ENCODE data around the gene MPL. TPM values are rescaled to one million over a fixed set of nuclear protein-coding genes. Genes with fewer than 3 reads are reported as not detected.
A peak's percentile ranks its signal among the peaks of the same experiment; 100 is the strongest.

MPL gene
- total RNA-seq, 1 donor = not detected

DNA sequence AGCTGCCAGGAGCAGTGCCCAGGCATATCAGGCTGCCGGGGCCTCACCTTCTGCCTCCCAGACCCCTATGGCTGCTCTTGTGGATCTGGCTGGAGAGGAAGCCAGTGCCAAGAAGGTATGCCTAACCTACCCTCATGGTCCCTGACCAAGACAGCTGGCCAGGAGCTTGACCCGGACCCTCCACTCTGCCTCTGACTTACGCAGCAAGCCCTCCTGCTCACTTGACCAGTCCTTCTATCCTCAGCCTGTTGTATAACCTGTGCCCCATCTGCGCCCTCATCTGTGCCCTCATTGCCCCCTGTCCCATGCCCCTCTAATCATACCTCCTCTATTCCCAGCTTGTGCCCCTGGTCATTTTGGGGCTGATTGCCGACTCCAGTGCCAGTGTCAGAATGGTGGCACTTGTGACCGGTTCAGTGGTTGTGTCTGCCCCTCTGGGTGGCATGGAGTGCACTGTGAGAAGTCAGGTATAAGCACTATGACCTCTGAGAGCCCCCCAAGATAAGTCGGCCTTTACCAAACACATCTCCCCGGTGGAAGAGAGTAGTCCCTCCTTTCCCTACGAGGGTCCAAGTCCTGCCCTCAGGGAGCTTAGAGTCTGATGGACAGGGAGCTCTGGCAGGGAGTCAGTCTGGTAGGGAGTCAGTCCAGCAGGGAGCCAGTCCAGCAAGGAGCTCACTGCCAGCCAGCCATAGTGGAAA lies 30.0 kb upstream of the MPL start:
- no peaks in the 10 kb centered on the region for H3K36me3 ChIP-seq (ENCODE audit: insufficient read depth, low read length)
- H3K9me3 ChIP-seq (ENCODE audit: low read depth, low read length) = no peaks in the 10 kb centered on the region
- no peak overlapping the region for H3K27ac ChIP-seq (ENCODE audit: low read depth, low read length)
- no peak overlapping the region for H2AFZ ChIP-seq (ENCODE audit: low read length)
- DNase-seq (ENCODE audit: insufficient read length, low spot score, missing footprints) = peak; percentile 50
- no peaks in the 10 kb centered on the region for H3K79me2 ChIP-seq (ENCODE audit: insufficient read depth, low read length)
- H3K4me2 ChIP-seq (ENCODE audit: insufficient read depth, low read length) = no peak overlapping the region
- no peaks in the 10 kb centered on the region for H3K27me3 ChIP-seq (ENCODE audit: insufficient read depth, low read length)
- no peak for TF ChIP-seq CTCF (IDR thresholded peaks at IDR 0.05; ENCODE audit: extremely low read depth, low read depth, low read length)
- H4K20me1 ChIP-seq (ENCODE audit: insufficient read depth, low read length) = no peaks in the 10 kb centered on the region
- peaks cover 8% of the 10 kb centered on the region for H3K4me1 ChIP-seq (ENCODE audit: insufficient read depth, low read length)
- H3K4me3 ChIP-seq (ENCODE audit: insufficient read depth, low read length) = no peak overlapping the region

DNA sequence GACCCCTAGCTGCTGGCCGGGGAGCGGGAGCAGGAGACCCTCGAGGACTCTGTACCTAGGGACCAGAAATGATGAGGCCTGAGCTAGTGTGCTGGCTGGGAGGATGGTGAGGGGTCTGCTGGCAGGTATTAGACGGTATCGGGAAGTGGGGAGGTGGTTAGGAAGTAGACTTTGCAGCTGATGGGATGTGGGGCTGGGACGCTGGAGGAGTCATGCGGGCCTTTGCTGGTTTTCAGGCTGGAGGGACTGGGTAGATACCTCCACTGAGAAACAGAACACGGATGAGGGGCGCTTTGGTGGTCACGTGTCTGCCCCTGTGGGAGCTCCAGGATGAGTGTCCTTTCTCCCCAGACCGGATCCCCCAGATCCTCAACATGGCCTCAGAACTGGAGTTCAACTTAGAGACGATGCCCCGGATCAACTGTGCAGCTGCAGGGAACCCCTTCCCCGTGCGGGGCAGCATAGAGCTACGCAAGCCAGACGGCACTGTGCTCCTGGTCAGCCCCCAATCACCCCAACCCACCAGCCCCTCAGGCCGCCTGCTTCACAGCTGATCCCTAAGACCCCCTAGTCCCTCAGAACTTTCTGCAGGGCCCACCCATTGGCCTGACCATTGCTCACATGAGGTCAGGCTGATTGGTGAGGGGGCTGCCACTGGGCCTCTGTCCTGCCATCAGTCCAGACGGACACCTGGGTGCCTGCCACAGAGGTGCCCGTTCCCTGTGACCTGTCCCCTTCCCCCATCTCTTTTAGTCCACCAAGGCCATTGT lies 28.8 kb upstream of the MPL start:
- Histone ChIP-seq H3K4me1 (ENCODE audit: insufficient read depth, low read length) (no peaks in the 10 kb centered on the region), H3K27ac (ENCODE audit: low read depth, low read length) (no peak overlapping the region), H3K4me2 (ENCODE audit: insufficient read depth, low read length) (no peak overlapping the region), H2AFZ (ENCODE audit: low read length) (no peak overlapping the region), H4K20me1 (ENCODE audit: insufficient read depth, low read length) (no peaks in the 10 kb centered on the region), H3K4me3 (ENCODE audit: insufficient read depth, low read length) (no peak overlapping the region), H3K36me3 (ENCODE audit: insufficient read depth, low read length) (no peaks in the 10 kb centered on the region), H3K79me2 (ENCODE audit: insufficient read depth, low read length) (no peaks in the 10 kb centered on the region), H3K9me3 (ENCODE audit: low read depth, low read length) (no peaks in the 10 kb centered on the region), H3K27me3 (ENCODE audit: insufficient read depth, low read length) (no peaks in the 10 kb centered on the region)
- TF ChIP-seq CTCF (IDR thresholded peaks at IDR 0.05; ENCODE audit: extremely low read depth, low read depth, low read length) = no peak
- peak; percentile 54 for DNase-seq (ENCODE audit: insufficient read length, low spot score, missing footprints)

- no peak overlapping the region for H2AFZ ChIP-seq (ENCODE audit: low read length)
- H3K4me2 ChIP-seq (ENCODE audit: insufficient read depth, low read length) = no peak overlapping the region
- no peaks in the 10 kb centered on the region for H3K79me2 ChIP-seq (ENCODE audit: insufficient read depth, low read length)
- H3K27me3 ChIP-seq (ENCODE audit: insufficient read depth, low read length) = no peaks in the 10 kb centered on the region
- TF ChIP-seq CTCF (IDR thresholded peaks at IDR 0.05; ENCODE audit: extremely low read depth, low read depth, low read length) = no peak
- H4K20me1 ChIP-seq (ENCODE audit: insufficient read depth, low read length) = no peaks in the 10 kb centered on the region
- no peaks in the 10 kb centered on the region for H3K4me1 ChIP-seq (ENCODE audit: insufficient read depth, low read length)
- no peaks in the 10 kb centered on the region for H3K36me3 ChIP-seq (ENCODE audit: insufficient read depth, low read length)
- DNase-seq (ENCODE audit: insufficient read length, low spot score, missing footprints) = peak; percentile 89
- no peak overlapping the region for H3K27ac ChIP-seq (ENCODE audit: low read depth, low read length)
- H3K4me3 ChIP-seq (ENCODE audit: insufficient read depth, low read length) = no peak overlapping the region
- H3K9me3 ChIP-seq (ENCODE audit: low read depth, low read length) = no peaks in the 10 kb centered on the region
Measured at GRCh38 chr1:43309405-43310025, 28.1 kb upstream of the MPL start.

DNA sequence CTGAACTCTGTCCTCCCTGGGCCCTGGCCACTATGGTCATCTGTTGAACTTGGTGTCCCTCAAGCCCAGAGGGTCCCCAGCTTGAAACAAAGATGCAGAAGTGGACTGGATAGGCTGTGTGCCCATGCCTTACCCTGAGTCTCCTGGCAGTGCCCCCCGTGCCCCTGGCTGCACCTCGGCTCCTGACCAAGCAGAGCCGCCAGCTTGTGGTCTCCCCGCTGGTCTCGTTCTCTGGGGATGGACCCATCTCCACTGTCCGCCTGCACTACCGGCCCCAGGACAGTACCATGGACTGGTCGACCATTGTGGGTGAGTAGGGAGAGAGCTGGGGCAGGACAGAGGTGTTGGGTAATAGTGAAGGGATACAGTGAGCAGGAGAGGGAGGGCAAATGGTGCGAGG lies 26.1 kb upstream of the MPL start:
- TF ChIP-seq CTCF (IDR thresholded peaks at IDR 0.05; ENCODE audit: extremely low read depth, low read depth, low read length) = no peak
- H3K79me2 ChIP-seq (ENCODE audit: insufficient read depth, low read length) = no peaks in the 10 kb centered on the region
- DNase-seq (ENCODE audit: insufficient read length, low spot score, missing footprints) = no peak
- H4K20me1 ChIP-seq (ENCODE audit: insufficient read depth, low read length) = no peaks in the 10 kb centered on the region
- H3K4me1 ChIP-seq (ENCODE audit: insufficient read depth, low read length) = no peaks in the 10 kb centered on the region
- no peak overlapping the region for H2AFZ ChIP-seq (ENCODE audit: low read length)
- H3K4me2 ChIP-seq (ENCODE audit: insufficient read depth, low read length) = no peak overlapping the region
- no peak overlapping the region for H3K4me3 ChIP-seq (ENCODE audit: insufficient read depth, low read length)
- H3K9me3 ChIP-seq (ENCODE audit: low read depth, low read length) = no peaks in the 10 kb centered on the region
- no peak overlapping the region for H3K27ac ChIP-seq (ENCODE audit: low read depth, low read length)
- H3K27me3 ChIP-seq (ENCODE audit: insufficient read depth, low read length) = no peaks in the 10 kb centered on the region
- no peaks in the 10 kb centered on the region for H3K36me3 ChIP-seq (ENCODE audit: insufficient read depth, low read length)
